ENCODE results near the gene HLA-DRA.

- TF ChIP-seq EZH2 (IDR thresholded peaks at IDR 0.05) = no peak
- TF ChIP-seq, protein P1, sequence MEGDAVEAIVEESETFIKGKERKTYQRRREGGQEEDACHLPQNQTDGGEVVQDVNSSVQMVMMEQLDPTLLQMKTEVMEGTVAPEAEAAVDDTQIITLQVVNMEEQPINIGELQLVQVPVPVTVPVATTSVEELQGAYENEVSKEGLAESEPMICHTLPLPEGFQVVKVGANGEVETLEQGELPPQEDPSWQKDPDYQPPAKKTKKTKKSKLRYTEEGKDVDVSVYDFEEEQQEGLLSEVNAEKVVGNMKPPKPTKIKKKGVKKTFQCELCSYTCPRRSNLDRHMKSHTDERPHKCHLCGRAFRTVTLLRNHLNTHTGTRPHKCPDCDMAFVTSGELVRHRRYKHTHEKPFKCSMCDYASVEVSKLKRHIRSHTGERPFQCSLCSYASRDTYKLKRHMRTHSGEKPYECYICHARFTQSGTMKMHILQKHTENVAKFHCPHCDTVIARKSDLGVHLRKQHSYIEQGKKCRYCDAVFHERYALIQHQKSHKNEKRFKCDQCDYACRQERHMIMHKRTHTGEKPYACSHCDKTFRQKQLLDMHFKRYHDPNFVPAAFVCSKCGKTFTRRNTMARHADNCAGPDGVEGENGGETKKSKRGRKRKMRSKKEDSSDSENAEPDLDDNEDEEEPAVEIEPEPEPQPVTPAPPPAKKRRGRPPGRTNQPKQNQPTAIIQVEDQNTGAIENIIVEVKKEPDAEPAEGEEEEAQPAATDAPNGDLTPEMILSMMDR (IDR thresholded peaks at IDR 0.05) = peak; percentile 92
Observed at GRCh38 chr6:32413427-32414047, 26.1 kb upstream of the HLA-DRA start.

Data from neural progenitor cell (in vitro differentiated cells).